GM12892 (cell line): ENCODE results near the gene R3HDM2.

Source experiments
- DNase-seq: peaks from one replicate; pipeline ENCODE4 v3.0.0; 2011; ENCODE audit not compliant: insufficient read length
- FAIRE-seq: peaks from 2 replicates; lab custom pipeline; 2011; peaks lifted over from hg19 to GRCh38; lab: Jason Lieb, UNC
- POLR2A ChIP-seq: IDR thresholded peaks from 2 replicates; pipeline ENCODE4 v1.6.1; 2011; ENCODE audit warnings: low read depth, low read length, control low read depth
- POLR2AphosphoS5 ChIP-seq: IDR thresholded peaks from 2 replicates; pipeline ENCODE4 v1.6.1; 2011; ENCODE audit warnings: low read depth, low read length, control low read depth
- TAF1 ChIP-seq: IDR thresholded peaks from 2 replicates; pipeline ENCODE4 v1.6.1; 2011; ENCODE audit warnings: low read depth, mild to moderate bottlenecking, control low read depth, low read length, borderline replicate concordance

The R3HDM2 gene

DNA sequence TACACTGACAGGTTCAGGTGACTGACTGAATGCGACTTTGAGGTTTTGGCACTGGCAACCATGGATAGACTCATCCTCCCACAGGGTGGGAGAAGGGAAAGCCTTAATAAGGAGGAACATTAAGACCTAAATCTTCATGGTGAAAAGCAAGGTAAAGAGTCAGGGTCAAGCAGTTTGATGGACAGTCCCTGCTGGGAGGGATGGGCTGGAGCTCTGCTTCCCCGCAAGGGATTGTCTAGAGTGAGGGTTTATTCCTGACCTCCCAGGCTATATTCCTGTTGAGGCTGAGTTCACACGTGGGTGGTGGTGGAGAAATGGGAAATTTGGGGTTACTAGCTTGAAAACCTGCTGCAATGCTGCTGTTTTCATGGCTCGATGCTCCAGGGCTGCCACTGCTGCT lies 170.5 kb downstream of the R3HDM2 start:
- no peak for FAIRE-seq
- TF ChIP-seq TAF1 (no peak), POLR2AphosphoS5 (no peak), POLR2A (no peak)
- no peak for DNase-seq

DNA sequence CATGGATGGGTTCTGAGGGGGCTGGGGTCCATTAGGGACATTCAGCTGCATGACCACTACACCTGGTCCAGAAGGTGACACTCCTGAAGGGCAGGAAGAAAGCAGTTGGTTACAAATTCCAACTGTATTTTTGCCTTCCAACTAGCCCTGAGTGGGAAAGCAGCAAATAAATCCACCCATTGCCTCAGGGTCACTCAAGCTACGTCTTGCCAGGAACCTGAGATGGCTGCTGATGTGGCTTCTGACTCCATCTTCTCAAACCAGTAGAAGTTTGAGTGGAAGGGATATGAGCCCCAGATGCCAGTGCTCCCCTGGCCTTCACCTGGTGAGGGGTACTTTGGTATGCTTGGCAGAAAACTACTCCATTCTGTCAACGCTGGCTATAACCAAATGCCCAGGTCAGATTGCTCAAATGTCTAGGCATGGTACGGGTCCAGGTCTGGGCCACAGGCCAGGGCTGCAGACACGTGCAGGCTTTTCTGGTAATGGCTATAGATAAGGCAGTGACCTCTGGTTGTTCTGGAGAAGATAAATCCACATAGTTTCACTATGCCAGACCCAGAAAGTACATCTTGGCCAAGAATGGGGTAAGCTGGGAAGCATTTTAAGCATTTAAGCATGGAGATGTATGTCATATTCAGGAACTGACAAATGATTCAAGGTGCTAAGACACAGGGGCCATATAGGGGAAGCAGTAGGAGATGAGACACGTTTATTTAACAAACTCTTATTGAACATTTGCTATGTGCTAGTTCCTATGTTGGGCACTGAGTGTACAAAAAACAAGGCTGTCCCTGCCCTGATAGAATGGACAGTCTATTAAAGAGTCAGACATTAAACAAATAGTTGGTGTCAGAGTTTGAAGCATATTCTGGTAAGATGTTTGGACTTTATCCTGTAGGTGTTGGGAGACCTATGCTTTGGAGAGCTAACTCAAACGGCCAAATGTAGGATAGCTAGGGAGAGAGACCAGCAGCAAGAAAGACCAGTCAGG lies 171.6 kb downstream of the R3HDM2 start:
- TF ChIP-seq TAF1 = no peak
- TF ChIP-seq POLR2AphosphoS5 = no peak
- no peak for TF ChIP-seq POLR2A
- DNase-seq = no peak
- FAIRE-seq = no peak

GRCh38 chr12:57255916-57256315 lies 174.9 kb downstream of the R3HDM2 start:
- DNase-seq (no peak), FAIRE-seq (no peak)
- TF ChIP-seq POLR2AphosphoS5 (no peak), POLR2A (no peak)

GRCh38 chr12:57254506-57255280 lies 176.2 kb downstream of the R3HDM2 start:
- FAIRE-seq = no peak
- no peak for DNase-seq
- TF ChIP-seq TAF1 (no peak), POLR2AphosphoS5 (no peak), POLR2A (no peak)

- no peak for TF ChIP-seq POLR2AphosphoS5
- no peak for TF ChIP-seq POLR2A
- no peak for TF ChIP-seq TAF1
- FAIRE-seq = no peak
- DNase-seq = no peak
These were observed 179.9 kb downstream of the R3HDM2 start, which contains the start of gene STAC3 for GRCh38 chr12:57250956-57251355. Gene STAC3 (minus strand): TSS chr12:57251187. CDS start chr12:57249636, 1,551 bp downstream.

DNA sequence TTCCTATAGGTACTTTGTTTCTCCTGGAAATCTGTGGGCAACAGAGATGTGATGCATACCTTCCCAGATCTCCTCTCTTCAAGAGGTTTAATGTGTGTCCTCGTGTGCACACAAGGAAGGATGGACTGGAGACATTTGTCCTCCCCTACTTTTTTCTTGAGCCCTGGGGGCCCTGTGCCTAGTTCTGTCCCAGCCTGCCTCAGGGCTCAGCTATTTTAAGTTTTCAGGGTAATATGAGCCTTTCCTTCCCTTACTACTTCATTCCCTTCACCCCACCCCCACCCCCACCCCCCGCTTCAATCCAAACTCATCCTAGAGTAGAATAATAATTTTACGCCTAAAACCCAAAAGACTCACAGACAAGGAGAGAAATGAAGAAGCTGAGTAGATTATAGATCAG lies 180.3 kb downstream of the R3HDM2 start:
- no peak for FAIRE-seq
- DNase-seq = no peak
- TF ChIP-seq POLR2A (no peak), TAF1 (no peak), POLR2AphosphoS5 (no peak)

- no peak for TF ChIP-seq POLR2AphosphoS5
- no peak for DNase-seq
- FAIRE-seq = no peak
These were observed 181.7 kb downstream of the R3HDM2 start for GRCh38 chr12:57248934-57249742.

GRCh38 chr12:57247041-57247440 lies 183.8 kb downstream of the R3HDM2 start:
- no peak for FAIRE-seq
- DNase-seq = no peak
- TF ChIP-seq TAF1 (no peak), POLR2A (no peak), POLR2AphosphoS5 (no peak)

DNA sequence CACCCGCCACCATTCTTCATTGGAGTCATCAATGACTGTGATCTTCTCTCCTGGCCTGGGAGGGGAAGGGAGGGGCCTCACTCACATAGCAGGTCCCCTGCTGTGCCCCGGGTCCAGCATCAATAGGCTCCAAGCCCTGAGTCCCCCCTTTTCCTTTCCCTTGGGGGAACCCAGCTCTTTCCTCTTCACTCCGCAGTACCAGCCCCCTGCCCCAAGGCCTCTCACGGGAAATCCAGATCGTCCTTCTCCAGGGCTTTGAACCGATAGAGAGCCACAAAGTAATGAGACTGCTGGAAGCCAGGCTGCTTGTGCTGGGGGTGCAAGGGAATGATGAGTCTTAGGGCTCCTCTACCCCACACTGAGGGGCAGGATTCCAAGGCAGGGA lies 186.5 kb downstream of the R3HDM2 start:
- FAIRE-seq (no peak), DNase-seq (no peak)
- TF ChIP-seq POLR2A (no peak), POLR2AphosphoS5 (no peak), TAF1 (no peak)

GRCh38 chr12:57243521-57244311 lies 187.1 kb downstream of the R3HDM2 start:
- DNase-seq = peak; percentile 72
- TF ChIP-seq TAF1 = no peak
- peak; percentile 82 for FAIRE-seq
